Measurements from ENCODE around the gene WIPF3. TPM values are rescaled to one million over a fixed set of nuclear protein-coding genes. Genes with fewer than 3 reads are reported as not detected.

The WIPF3 gene
- total RNA-seq, 2 donors from 2014 or later: 1.6 to 2.3 TPM

- Histone ChIP-seq H3K27me3 (no peaks in the 10 kb centered on the region), H3K4me3 (no peak overlapping the region), H3K4me1 (no peaks in the 10 kb centered on the region), H3K9me3 (no peaks in the 10 kb centered on the region), H3K9ac (ENCODE audit: low read depth in 2 of 2, low read length in 2 of 2) (no peak overlapping the region), H3K27ac (no peak overlapping the region), H3K36me3 (no peaks in the 10 kb centered on the region)
- intact Hi-C loops (cut with DNase I): no loop called here
- DNase-seq: no peak
- TF ChIP-seq, protein P1, sequence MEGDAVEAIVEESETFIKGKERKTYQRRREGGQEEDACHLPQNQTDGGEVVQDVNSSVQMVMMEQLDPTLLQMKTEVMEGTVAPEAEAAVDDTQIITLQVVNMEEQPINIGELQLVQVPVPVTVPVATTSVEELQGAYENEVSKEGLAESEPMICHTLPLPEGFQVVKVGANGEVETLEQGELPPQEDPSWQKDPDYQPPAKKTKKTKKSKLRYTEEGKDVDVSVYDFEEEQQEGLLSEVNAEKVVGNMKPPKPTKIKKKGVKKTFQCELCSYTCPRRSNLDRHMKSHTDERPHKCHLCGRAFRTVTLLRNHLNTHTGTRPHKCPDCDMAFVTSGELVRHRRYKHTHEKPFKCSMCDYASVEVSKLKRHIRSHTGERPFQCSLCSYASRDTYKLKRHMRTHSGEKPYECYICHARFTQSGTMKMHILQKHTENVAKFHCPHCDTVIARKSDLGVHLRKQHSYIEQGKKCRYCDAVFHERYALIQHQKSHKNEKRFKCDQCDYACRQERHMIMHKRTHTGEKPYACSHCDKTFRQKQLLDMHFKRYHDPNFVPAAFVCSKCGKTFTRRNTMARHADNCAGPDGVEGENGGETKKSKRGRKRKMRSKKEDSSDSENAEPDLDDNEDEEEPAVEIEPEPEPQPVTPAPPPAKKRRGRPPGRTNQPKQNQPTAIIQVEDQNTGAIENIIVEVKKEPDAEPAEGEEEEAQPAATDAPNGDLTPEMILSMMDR (IDR thresholded peaks at IDR 0.05): no peak
Measured at GRCh38 chr7:29953726-29954347, 147.5 kb downstream of the WIPF3 start.

GRCh38 chr7:29955075-29955792 is 148.9 kb downstream of the WIPF3 start:
- intact Hi-C loops (cut with DNase I): no loop called here
- Histone ChIP-seq H3K27ac (no peak overlapping the region), H3K27me3 (no peaks in the 10 kb centered on the region), H3K4me1 (no peaks in the 10 kb centered on the region), H3K36me3 (no peaks in the 10 kb centered on the region), H3K9ac (ENCODE audit: low read depth in 2 of 2, low read length in 2 of 2) (no peak overlapping the region), H3K4me3 (no peak overlapping the region), H3K9me3 (no peaks in the 10 kb centered on the region)
- TF ChIP-seq, protein P1 (IDR thresholded peaks at IDR 0.05): no peak
- DNase-seq: no peak

DNA sequence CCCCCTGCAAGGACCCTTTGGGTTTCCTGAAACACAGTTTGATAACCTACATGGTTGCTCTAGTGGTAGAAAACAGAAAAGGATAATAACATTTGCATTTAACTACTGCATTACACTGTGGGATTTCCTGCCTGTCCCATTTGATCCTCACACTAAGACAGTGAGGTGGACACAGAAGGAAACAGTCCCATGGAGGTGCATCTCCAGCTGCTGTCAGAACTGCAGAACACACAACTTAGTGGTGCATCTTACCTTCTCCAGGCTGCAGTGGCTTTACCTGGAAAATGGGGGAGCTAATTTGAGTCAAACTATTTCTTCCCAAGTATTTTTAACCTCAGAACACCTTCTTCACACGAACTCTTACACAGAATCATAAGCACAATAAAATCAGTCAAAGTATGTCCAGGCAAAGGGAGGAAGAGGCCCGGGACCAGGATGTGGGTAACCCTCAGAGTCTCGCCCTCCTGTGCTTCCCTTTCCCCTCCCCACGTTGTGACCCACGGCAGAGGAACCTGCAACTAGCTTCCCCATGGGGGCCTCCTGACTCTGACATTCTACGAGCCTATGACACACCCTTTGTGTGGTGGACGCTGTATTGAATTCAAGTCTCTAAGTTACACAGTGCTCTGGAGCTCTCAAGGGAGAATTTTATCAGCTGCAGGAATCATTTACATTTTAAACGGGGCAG is 149.6 kb downstream of the WIPF3 start:
- no peaks in the 10 kb centered on the region for H3K36me3 ChIP-seq
- no peak for DNase-seq
- no peaks in the 10 kb centered on the region for H3K4me1 ChIP-seq
- H3K27ac ChIP-seq: no peak overlapping the region
- TF ChIP-seq, protein P1 (IDR thresholded peaks at IDR 0.05): no peak
- no peak overlapping the region for H3K9ac ChIP-seq (ENCODE audit: low read depth in 2 of 2, low read length in 2 of 2)
- no peaks in the 10 kb centered on the region for H3K9me3 ChIP-seq
- H3K27me3 ChIP-seq: no peaks in the 10 kb centered on the region
- intact Hi-C loops (cut with DNase I): no loop called here
- no peak overlapping the region for H3K4me3 ChIP-seq

- no peaks in the 10 kb centered on the region for H3K36me3 ChIP-seq
- intact Hi-C loops (cut with DNase I): no loop called here
- H3K9me3 ChIP-seq: no peaks in the 10 kb centered on the region
- no peak overlapping the region for H3K4me3 ChIP-seq
- DNase-seq: no peak
- H3K9ac ChIP-seq (ENCODE audit: low read depth in 2 of 2, low read length in 2 of 2): no peak overlapping the region
- TF ChIP-seq, protein P1 (IDR thresholded peaks at IDR 0.05): no peak
- no peaks in the 10 kb centered on the region for H3K27me3 ChIP-seq
- no peaks in the 10 kb centered on the region for H3K4me1 ChIP-seq
- no peak overlapping the region for H3K27ac ChIP-seq
Measured at GRCh38 chr7:29956487-29956836, 150.2 kb downstream of the WIPF3 start.

DNA sequence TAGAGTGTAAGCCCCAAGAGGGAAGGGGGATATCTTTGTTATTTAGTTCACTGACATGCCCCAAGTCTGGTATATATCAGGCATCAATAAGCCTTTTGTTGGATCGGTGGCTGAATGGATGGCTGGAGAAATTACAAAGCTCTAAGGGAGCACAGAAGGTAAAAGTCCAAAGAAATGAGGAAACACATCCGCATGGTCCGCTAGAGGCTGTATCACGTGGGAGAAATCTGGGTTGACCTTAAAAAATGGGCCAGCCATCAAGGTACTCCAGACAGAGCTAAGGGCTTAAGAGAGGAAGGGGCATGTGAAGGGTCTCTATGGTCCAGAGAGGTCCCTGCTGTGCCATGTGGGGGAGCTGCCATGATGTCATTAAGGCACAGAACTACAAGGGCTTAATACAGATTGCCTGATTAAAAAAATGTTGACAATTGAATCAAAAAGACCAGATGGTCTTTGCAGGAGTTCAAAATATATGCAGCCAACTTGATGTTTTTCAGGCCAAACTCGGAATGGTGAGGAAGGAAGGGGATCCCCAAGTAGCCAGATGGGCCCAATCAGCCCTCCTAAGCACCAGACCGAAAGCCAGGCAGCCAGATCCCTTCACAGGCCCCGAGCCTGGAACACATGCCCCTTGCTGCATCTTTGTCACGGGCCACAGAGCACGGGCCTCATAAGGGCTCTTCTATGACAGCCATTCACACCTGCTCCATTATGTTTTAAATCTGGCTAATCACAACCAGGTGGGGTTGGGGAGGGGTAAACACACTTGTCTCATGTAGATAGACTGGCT is 151.4 kb downstream of the WIPF3 start:
- intact Hi-C loops (cut with DNase I): no loop called here
- no peaks in the 10 kb centered on the region for H3K27me3 ChIP-seq
- H3K9me3 ChIP-seq: no peaks in the 10 kb centered on the region
- no peaks in the 10 kb centered on the region for H3K4me1 ChIP-seq
- no peak overlapping the region for H3K9ac ChIP-seq (ENCODE audit: low read depth in 2 of 2, low read length in 2 of 2)
- H3K36me3 ChIP-seq: no peaks in the 10 kb centered on the region
- DNase-seq: no peak
- H3K27ac ChIP-seq: no peak overlapping the region
- H3K4me3 ChIP-seq: no peak overlapping the region
- TF ChIP-seq, protein P1 (IDR thresholded peaks at IDR 0.05): no peak
